ENCODE data around the gene COQ4. TPM values are rescaled to one million over a fixed set of nuclear protein-coding genes. Genes with fewer than 3 reads are reported as not detected.

COQ4 gene
- total RNA-seq, 1 donor from 2014 or later = 17.2 TPM

DNA sequence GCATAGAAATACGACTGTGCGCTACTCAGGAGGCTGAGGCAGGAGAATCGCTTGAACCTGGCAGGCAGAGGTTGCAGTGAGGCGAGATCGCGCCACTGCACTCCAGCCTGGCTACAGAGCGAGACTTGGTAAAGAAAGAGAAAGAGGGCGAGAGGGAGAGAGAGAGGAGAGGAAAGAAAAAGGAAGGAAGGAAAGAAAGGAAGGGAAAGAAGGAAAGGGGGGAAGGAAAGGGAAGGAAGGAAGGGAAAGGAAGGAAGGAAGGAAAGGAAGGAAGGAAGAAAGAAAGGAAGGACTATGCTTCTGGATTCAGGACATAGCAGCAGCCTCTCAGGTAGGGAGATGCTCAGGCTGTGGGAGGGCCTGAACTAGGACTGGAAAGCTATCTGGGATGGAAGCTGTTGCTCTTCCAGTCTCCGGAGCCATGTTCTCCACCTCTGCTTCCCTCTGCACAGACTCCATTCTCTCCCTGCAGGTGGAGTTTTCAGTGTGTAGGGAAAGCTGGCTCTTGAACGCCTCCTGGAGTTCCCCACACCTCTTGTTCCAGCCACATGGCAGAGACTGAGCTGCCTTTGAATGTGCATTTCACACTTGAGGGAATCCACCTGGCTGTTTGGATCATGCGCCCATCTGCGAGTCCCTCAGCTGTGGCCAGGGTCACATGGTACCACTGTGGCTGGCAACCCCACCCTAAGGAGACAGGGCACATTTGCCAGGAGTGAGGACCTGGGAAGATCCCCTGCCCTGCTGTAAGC is 37.4 kb upstream of the COQ4 start:
- Histone ChIP-seq H3K27ac (ENCODE audit: low read depth, low read length) (no peak overlapping the region), H3K36me3 (ENCODE audit: control insufficient read depth in 3 of 3, insufficient read depth in 3 of 3, low read length in 3 of 3) (peaks cover 22 to 32% (median 25%) of the 10 kb centered on the region in 3 donors), H3K4me3 (ENCODE audit: low read length in 3 of 3) (no peak overlapping the region), H3K4me1 (ENCODE audit: control insufficient read depth in 3 of 3, insufficient read depth in 3 of 3, low read length in 3 of 3) (no peaks in the 10 kb centered on the region), H3K9me3 (ENCODE audit: control insufficient read depth in 3 of 3, low read length in 3 of 3) (no peaks in the 10 kb centered on the region), H3K27me3 (ENCODE audit: control insufficient read depth in 3 of 3, insufficient read depth in 3 of 3, low read length in 3 of 3) (no peaks in the 10 kb centered on the region), H3K9ac (ENCODE audit: low read depth in 1 of 3, low read length in 3 of 3) (no peak overlapping the region)

DNA sequence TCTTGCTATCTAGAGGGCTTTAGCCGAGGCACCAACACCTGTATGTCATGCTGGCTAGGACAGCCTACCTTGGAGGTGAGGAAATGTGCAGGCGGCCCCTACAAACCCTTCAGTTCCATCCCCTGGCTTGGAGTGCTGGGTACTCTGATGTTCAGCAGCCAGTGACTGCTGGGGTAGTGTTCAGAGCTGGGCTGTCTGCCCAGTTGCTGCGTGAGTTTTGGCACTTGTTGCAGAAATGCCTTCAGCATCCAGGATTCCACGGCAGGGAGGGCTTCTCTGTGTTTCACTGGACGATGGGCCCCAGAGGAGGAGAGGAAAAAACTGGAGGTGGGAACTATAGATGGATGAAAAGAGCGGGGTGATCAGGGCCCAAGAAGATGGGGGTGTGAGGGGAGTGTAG is 36.2 kb upstream of the COQ4 start:
- peaks cover 22 to 32% (median 25%) of the 10 kb centered on the region in 3 donors for H3K36me3 ChIP-seq (ENCODE audit: control insufficient read depth in 3 of 3, insufficient read depth in 3 of 3, low read length in 3 of 3)
- no peak overlapping the region for H3K9ac ChIP-seq (ENCODE audit: low read depth in 1 of 3, low read length in 3 of 3)

DNA sequence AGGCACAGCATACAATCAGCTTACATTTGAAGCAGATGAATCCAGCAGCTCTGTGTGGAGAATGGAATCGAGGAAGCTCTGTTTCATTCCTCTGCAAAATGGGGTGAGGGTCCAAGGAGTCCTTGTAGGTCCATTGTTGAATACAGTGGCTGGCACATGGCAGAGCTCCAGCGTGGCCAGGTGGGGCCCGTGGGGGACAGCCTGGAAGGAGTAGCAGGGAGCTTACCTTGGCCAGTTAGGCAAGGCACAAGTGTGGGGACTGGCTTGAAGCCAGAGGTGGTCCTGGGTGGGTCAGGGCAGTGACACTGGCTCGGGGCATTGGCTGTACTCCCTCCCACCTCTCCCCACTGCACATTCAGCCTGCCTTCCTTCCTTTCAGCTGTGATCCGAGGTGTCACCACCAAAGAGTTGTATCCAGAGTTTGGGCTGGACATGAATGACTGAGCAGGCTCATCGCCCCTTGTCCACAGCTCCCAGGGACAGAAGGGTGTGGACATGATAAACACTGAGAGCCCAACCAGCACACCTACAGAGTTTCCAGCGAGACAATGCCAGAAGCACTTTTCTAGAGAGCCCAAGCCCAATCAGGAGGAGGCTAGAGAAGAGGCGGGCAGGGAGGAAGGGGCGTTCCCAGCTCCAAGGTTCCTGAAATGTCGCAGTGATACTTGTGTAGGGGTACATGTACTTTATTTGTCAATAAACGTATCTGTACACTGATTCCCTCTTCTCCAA is 34.2 kb upstream of the COQ4 start:
- Histone ChIP-seq H3K36me3 (ENCODE audit: control insufficient read depth in 3 of 3, insufficient read depth in 3 of 3, low read length in 3 of 3) (peaks cover 22 to 32% (median 25%) of the 10 kb centered on the region in 3 donors), H3K4me3 (ENCODE audit: low read length in 3 of 3) (no peak overlapping the region), H3K27ac (ENCODE audit: low read depth, low read length) (no peak overlapping the region), H3K9me3 (ENCODE audit: control insufficient read depth in 3 of 3, low read length in 3 of 3) (no peaks in the 10 kb centered on the region), H3K9ac (ENCODE audit: low read depth in 1 of 3, low read length in 3 of 3) (no peak overlapping the region), H3K4me1 (ENCODE audit: control insufficient read depth in 3 of 3, insufficient read depth in 3 of 3, low read length in 3 of 3) (no peaks in the 10 kb centered on the region), H3K27me3 (ENCODE audit: control insufficient read depth in 3 of 3, insufficient read depth in 3 of 3, low read length in 3 of 3) (no peaks in the 10 kb centered on the region)

More for the DNA sequence above, 36.2 kb upstream of the COQ4 start:
- no peak overlapping the region for H3K27ac ChIP-seq (ENCODE audit: low read depth, low read length)
- no peaks in the 10 kb centered on the region for H3K27me3 ChIP-seq (ENCODE audit: control insufficient read depth in 3 of 3, insufficient read depth in 3 of 3, low read length in 3 of 3)
- no peak overlapping the region for H3K4me3 ChIP-seq (ENCODE audit: low read length in 3 of 3)
- H3K9me3 ChIP-seq (ENCODE audit: control insufficient read depth in 3 of 3, low read length in 3 of 3) = no peaks in the 10 kb centered on the region
- H3K4me1 ChIP-seq (ENCODE audit: control insufficient read depth in 3 of 3, insufficient read depth in 3 of 3, low read length in 3 of 3) = no peaks in the 10 kb centered on the region

DNA sequence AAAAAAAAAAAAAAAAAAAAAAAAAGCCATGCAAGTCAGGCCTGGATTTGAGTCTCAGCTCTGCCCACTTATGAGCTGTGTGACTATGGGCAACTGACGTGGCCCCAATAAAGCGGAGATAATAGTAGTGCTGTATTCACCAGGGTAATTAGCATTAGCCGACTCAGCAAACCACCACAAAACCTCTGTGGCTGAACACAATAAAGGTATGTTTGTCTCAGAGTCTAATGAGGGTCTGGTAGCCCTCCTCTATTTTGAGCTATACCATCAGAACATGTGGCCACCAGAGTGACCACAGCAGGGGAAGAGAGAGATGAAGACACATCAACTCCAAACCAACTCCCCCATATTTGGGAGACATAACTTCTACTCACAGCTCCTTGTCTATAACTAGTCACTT is 30.6 kb upstream of the COQ4 start:
- peaks cover 8 to 14% (median 8%) of the 10 kb centered on the region in 3 donors for H3K36me3 ChIP-seq (ENCODE audit: control insufficient read depth in 3 of 3, insufficient read depth in 3 of 3, low read length in 3 of 3)
- peaks cover 4 to 7% (median 6%) of the 10 kb centered on the region in 3 donors for H3K4me1 ChIP-seq (ENCODE audit: control insufficient read depth in 3 of 3, insufficient read depth in 3 of 3, low read length in 3 of 3)
- H3K27ac ChIP-seq (ENCODE audit: low read depth, low read length) = no peak overlapping the region
- H3K9me3 ChIP-seq (ENCODE audit: control insufficient read depth in 3 of 3, low read length in 3 of 3) = no peaks in the 10 kb centered on the region
- H3K9ac ChIP-seq (ENCODE audit: low read depth in 1 of 3, low read length in 3 of 3) = no peak overlapping the region
- no peak overlapping the region for H3K4me3 ChIP-seq (ENCODE audit: low read length in 3 of 3)
- no peaks in the 10 kb centered on the region for H3K27me3 ChIP-seq (ENCODE audit: control insufficient read depth in 3 of 3, insufficient read depth in 3 of 3, low read length in 3 of 3)

DNA sequence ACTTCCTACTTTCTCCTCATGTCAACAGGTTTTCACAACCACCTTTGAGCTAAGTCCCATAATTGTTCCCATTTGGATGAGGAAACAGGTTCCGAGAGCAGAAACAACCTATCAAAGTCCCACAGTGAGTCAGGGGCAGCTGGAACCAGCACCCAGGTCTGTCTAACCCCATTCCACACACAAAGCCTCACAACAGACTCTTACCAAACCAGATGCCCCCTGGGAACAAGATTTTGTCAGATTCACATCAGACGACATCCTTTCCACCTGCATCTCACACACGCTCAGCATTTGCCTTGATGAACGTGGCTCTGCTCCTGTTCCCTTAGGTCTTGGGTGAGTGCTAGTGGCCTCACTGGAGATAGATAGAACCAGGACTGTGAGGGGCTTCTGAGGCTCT is 29.5 kb upstream of the COQ4 start:
- H3K27me3 ChIP-seq (ENCODE audit: control insufficient read depth in 3 of 3, insufficient read depth in 3 of 3, low read length in 3 of 3) = no peaks in the 10 kb centered on the region

GRCh38 chr9:128294142-128294541 is 28.5 kb upstream of the COQ4 start:
- Histone ChIP-seq H3K4me1 (ENCODE audit: control insufficient read depth in 3 of 3, insufficient read depth in 3 of 3, low read length in 3 of 3) (peaks cover 4 to 7% (median 6%) of the 10 kb centered on the region in 3 donors), H3K27me3 (ENCODE audit: control insufficient read depth in 3 of 3, insufficient read depth in 3 of 3, low read length in 3 of 3) (no peaks in the 10 kb centered on the region), H3K9ac (ENCODE audit: low read depth in 1 of 3, low read length in 3 of 3) (no peak overlapping the region), H3K27ac (ENCODE audit: low read depth, low read length) (no peak overlapping the region), H3K4me3 (ENCODE audit: low read length in 3 of 3) (no peak overlapping the region), H3K36me3 (ENCODE audit: control insufficient read depth in 3 of 3, insufficient read depth in 3 of 3, low read length in 3 of 3) (no peaks in the 10 kb centered on the region), H3K9me3 (ENCODE audit: control insufficient read depth in 3 of 3, low read length in 3 of 3) (no peaks in the 10 kb centered on the region)

More for the DNA sequence above, 29.5 kb upstream of the COQ4 start:
- peaks cover 7 to 10% (median 8%) of the 10 kb centered on the region in 3 donors for H3K36me3 ChIP-seq (ENCODE audit: control insufficient read depth in 3 of 3, insufficient read depth in 3 of 3, low read length in 3 of 3)
- no peak overlapping the region for H3K4me3 ChIP-seq (ENCODE audit: low read length in 3 of 3)
- H3K9me3 ChIP-seq (ENCODE audit: control insufficient read depth in 3 of 3, low read length in 3 of 3) = no peaks in the 10 kb centered on the region
- H3K27ac ChIP-seq (ENCODE audit: low read depth, low read length) = no peak overlapping the region
- no peak overlapping the region for H3K9ac ChIP-seq (ENCODE audit: low read depth in 1 of 3, low read length in 3 of 3)
- peaks cover 4 to 7% (median 6%) of the 10 kb centered on the region in 3 donors for H3K4me1 ChIP-seq (ENCODE audit: control insufficient read depth in 3 of 3, insufficient read depth in 3 of 3, low read length in 3 of 3)

- Histone ChIP-seq H3K36me3 (ENCODE audit: control insufficient read depth in 3 of 3, insufficient read depth in 3 of 3, low read length in 3 of 3) (no peaks in the 10 kb centered on the region), H3K4me1 (ENCODE audit: control insufficient read depth in 3 of 3, insufficient read depth in 3 of 3, low read length in 3 of 3) (peaks cover 4 to 7% (median 6%) of the 10 kb centered on the region in 3 donors), H3K27ac (ENCODE audit: low read depth, low read length) (no peak overlapping the region), H3K4me3 (ENCODE audit: low read length in 3 of 3) (no peak overlapping the region), H3K27me3 (ENCODE audit: control insufficient read depth in 3 of 3, insufficient read depth in 3 of 3, low read length in 3 of 3) (no peaks in the 10 kb centered on the region), H3K9me3 (ENCODE audit: control insufficient read depth in 3 of 3, low read length in 3 of 3) (no peaks in the 10 kb centered on the region), H3K9ac (ENCODE audit: low read depth in 1 of 3, low read length in 3 of 3) (no peak overlapping the region)
Measured at GRCh38 chr9:128296340-128297220, 26.1 kb upstream of the COQ4 start.

- Histone ChIP-seq H3K9ac (ENCODE audit: low read depth in 1 of 3, low read length in 3 of 3) (no peak overlapping the region), H3K36me3 (ENCODE audit: control insufficient read depth in 3 of 3, insufficient read depth in 3 of 3, low read length in 3 of 3) (no peaks in the 10 kb centered on the region), H3K4me1 (ENCODE audit: control insufficient read depth in 3 of 3, insufficient read depth in 3 of 3, low read length in 3 of 3) (peaks cover 4 to 7% (median 6%) of the 10 kb centered on the region in 3 donors), H3K27me3 (ENCODE audit: control insufficient read depth in 3 of 3, insufficient read depth in 3 of 3, low read length in 3 of 3) (no peaks in the 10 kb centered on the region), H3K9me3 (ENCODE audit: control insufficient read depth in 3 of 3, low read length in 3 of 3) (no peaks in the 10 kb centered on the region), H3K4me3 (ENCODE audit: low read length in 3 of 3) (no peak overlapping the region), H3K27ac (ENCODE audit: low read depth, low read length) (no peak overlapping the region)
Measured at GRCh38 chr9:128297221-128297773, 25.3 kb upstream of the COQ4 start.

DNA sequence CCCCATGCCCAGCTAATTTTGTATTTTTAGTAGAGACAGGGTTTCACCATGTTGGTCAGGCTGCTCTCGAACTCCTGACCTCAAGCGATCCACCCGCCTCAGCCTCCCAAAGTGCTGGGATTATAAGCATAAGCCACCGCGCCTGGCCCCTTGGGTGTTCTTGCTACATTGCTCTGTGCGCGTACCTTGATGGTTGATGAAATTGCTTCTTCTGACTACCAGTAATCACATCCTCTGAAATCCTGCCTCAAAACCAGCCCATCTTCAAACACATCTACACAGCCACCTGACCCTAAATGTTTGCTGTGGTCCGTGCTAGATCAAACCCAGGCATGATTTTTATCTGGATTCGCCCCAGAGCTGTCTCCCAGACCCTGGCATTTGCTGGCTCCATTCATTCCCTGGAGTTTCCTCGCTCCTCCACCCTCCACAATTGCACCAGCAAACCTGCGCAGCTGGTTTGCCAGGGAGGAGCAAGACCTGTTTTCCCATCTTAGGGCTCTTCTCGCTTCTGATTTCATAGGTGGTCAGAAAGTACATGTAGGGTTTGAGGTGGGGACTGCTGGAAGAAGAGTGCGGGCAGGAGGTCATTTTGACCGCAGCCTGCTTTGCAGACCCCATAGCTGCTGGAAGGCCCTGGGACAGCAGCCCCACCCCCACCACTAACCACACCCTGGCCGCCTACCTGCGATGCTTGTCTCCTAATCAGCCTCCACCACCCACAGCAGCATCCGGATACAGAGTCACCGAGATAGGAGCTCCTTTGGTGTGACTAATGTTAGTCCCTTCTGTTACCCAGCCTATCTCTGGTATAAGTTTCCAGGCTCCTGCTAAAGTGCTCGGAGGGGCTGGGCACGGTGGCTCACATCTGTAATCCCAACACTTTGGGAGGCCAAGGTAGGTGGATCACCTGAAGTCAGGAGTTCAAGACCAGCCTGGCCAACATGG is 23.8 kb upstream of the COQ4 start:
- H3K36me3 ChIP-seq (ENCODE audit: control insufficient read depth in 3 of 3, insufficient read depth in 3 of 3, low read length in 3 of 3) = no peaks in the 10 kb centered on the region
- no peak overlapping the region for H3K4me3 ChIP-seq (ENCODE audit: low read length in 3 of 3)
- H3K9me3 ChIP-seq (ENCODE audit: control insufficient read depth in 3 of 3, low read length in 3 of 3) = no peaks in the 10 kb centered on the region
- no peaks in the 10 kb centered on the region for H3K27me3 ChIP-seq (ENCODE audit: control insufficient read depth in 3 of 3, insufficient read depth in 3 of 3, low read length in 3 of 3)
- H3K27ac ChIP-seq (ENCODE audit: low read depth, low read length) = no peak overlapping the region
- H3K4me1 ChIP-seq (ENCODE audit: control insufficient read depth in 3 of 3, insufficient read depth in 3 of 3, low read length in 3 of 3) = peaks cover 4 to 7% (median 6%) of the 10 kb centered on the region in 3 donors
- no peak overlapping the region for H3K9ac ChIP-seq (ENCODE audit: low read depth in 1 of 3, low read length in 3 of 3)

Data from skeletal muscle tissue (tissue), 4 donors.